ENCODE measurements around the gene MGAT3.

DNA sequence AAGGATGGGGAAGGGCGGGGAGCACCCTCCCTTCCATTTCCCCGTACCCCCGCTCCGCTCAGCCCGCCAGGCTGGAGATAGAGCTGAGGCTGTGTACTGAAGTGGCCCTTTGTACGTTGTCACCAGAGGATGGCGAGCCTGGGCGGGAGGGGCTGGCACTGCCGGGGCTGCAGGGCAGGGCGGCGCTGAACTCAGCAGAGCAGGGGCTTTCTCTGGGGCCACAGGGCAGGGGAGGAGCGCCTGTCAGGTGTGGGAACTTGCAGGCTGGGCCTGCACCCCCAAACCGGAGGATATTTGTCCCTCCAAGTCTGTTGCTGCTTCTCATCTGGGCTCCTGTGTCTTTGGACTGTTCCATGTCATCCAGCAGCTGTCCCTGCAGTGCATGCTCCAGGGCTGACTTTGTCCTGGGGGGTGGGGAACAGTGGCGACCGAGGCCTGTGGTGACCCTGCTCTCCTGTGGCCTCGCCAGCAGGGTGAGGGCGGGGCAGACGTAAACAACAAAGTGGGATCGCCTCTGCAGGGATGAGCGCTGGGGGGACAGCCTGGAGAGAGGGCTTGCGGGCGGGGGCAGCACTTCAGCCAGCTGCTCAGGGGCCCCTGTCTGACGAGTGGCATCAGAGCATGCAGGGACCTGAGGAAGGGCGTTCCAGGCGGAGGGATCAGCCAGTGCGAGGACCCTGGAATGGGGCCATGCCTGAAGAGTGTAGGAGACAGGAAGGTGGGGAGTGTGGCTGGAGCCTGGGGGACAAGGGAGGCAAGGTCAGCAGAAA is 13.1 kb downstream of the MGAT3 start:
- no peak for TF ChIP-seq POLR2AphosphoS5 (IDR thresholded peaks at IDR 0.05)
- TF ChIP-seq, protein P1, sequence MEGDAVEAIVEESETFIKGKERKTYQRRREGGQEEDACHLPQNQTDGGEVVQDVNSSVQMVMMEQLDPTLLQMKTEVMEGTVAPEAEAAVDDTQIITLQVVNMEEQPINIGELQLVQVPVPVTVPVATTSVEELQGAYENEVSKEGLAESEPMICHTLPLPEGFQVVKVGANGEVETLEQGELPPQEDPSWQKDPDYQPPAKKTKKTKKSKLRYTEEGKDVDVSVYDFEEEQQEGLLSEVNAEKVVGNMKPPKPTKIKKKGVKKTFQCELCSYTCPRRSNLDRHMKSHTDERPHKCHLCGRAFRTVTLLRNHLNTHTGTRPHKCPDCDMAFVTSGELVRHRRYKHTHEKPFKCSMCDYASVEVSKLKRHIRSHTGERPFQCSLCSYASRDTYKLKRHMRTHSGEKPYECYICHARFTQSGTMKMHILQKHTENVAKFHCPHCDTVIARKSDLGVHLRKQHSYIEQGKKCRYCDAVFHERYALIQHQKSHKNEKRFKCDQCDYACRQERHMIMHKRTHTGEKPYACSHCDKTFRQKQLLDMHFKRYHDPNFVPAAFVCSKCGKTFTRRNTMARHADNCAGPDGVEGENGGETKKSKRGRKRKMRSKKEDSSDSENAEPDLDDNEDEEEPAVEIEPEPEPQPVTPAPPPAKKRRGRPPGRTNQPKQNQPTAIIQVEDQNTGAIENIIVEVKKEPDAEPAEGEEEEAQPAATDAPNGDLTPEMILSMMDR (IDR thresholded peaks at IDR 0.05) = no peak
